ENCODE measurements around the gene ANKS1B. TPM values are rescaled to one million over a fixed set of nuclear protein-coding genes. Genes with fewer than 3 reads are reported as not detected.

ANKS1B gene
- total and polyA plus RNA-seq, 10 of the 15 experiments (the other 5 are each of a cell fraction or from before 2014, with no cell fraction given): 0.16 to 1.3 (median 0.82) TPM; not detected in 7

- TF ChIP-seq SREBF2 (IDR thresholded peaks at IDR 0.05; ENCODE audit: low read length): no peak
Measured at GRCh38 chr12:99381992-99382391, 602.7 kb downstream of the ANKS1B start (continued).

GRCh38 chr12:99380701-99381100 lies 604.0 kb downstream of the ANKS1B start:
- WGBS (ENCODE audit: insufficient coverage, insufficient replicate concordance, low lambda C conversion rate, missing lambda C conversion rate): 0% methylated on average over 1 of the region's 1 CpG
- ChIA-PET CTCF (interaction anchor here (0.9 kb wide), 1 partner anchor 12 kb away, joined by 4 read pairs; no protein-coding TSS in a partner anchor), SMC1A (ENCODE audit: uncharacterized antibody, unreplicated experiment) (interaction anchor here (1.3 to 1.8 kb wide), 2 partner anchors 11 to 47 kb away, joined by 4 read pairs; no protein-coding TSS in a partner anchor), RAD21 (ENCODE audit: unreplicated experiment) (no interaction called here), POLR2A (no interaction called here)
- Histone ChIP-seq H3K4me2 (ENCODE audit: control insufficient read depth, insufficient read depth) (no peak overlapping the region), H3K27me3 (replicated peaks in 1 of 2; ENCODE audit: control insufficient read depth in 2 of 2, insufficient read depth in 2 of 2, low read length in 1 of 2) (no peaks in the 10 kb centered on the region), H3K27ac (ENCODE audit: control insufficient read depth, insufficient read depth) (no peak overlapping the region), H3K4me1 (ENCODE audit: control insufficient read depth, insufficient read depth, low read length) (no peaks in the 10 kb centered on the region), H4K20me1 (ENCODE audit: control insufficient read depth, insufficient read depth) (no peaks in the 10 kb centered on the region), H2AFZ (ENCODE audit: control insufficient read depth, low read depth, low read length) (no peak overlapping the region), H3K9me3 (replicated peaks; ENCODE audit: control insufficient read depth, insufficient read depth, low read length) (no peaks in the 10 kb centered on the region), H3K79me2 (ENCODE audit: control insufficient read depth, insufficient read depth, low read length) (no peaks in the 10 kb centered on the region), H3K4me3 (no peak overlapping the region), H3K9ac (ENCODE audit: control insufficient read depth, insufficient read depth, low read length) (no peak overlapping the region), H3K36me3 (ENCODE audit: control insufficient read depth in 2 of 2, insufficient read depth in 2 of 2, low read length in 1 of 2) (no peaks in the 10 kb centered on the region)
- ATAC-seq (no peak), DNase-seq (ENCODE audit: low read depth, low spot score) (no peak), FAIRE-seq (no peak)
- intact Hi-C loops (cut with micrococcal nuclease; ENCODE audit: unreplicated experiment): loop anchor here (5.0 kb wide), 1 partner anchor 57 kb away; no protein-coding TSS in a partner anchor
- TF ChIP-seq E4F1 (IDR thresholded peaks at IDR 0.05; ENCODE audit: borderline replicate concordance, partially characterized antibody): no peak
- no peak for TF ChIP-seq RAD21 (IDR thresholded peaks at IDR 0.05; ENCODE audit: insufficient read depth, low read depth, low read length)
- TF ChIP-seq BCL3 (IDR thresholded peaks at IDR 0.05; ENCODE audit: borderline replicate concordance, insufficient read depth, low read depth, low read length, poor library complexity, severe bottlenecking): no peak
- in situ Hi-C loops (cut with MboI): loop anchor here (25.0 kb wide), 1 partner anchor 232 kb away; no protein-coding TSS in a partner anchor
- BruUV-seq (replicated peaks): no TSS peak
